ENCODE measurements around the gene HEATR1.
A peak's percentile ranks its signal among the peaks of the same experiment; 100 is the strongest.
"Not testable (repeated sequence)": the region's sequence is repeated elsewhere in the genome, so short reads cannot be mapped to it uniquely, and the experiment has no call there.

The HEATR1 gene

GRCh38 chr1:236608930-236609726 is 4.8 kb upstream of the HEATR1 start:
- Mint-ChIP-seq H3K27me3 (peaks cover 13% of the 10 kb centered on the region), H3K4me3 (no peak overlapping the region), H3K9me3 (peaks cover 4% of the 10 kb centered on the region), H3K27ac (no peak overlapping the region), H3K4me1 (peaks cover 5% of the 10 kb centered on the region), H3K36me3 (peaks cover 3% of the 10 kb centered on the region)
- ATAC-seq (ENCODE audit: low read depth): no peak
- DNase-seq (ENCODE audit: low spot score in 2 of 2): no peak

GRCh38 chr1:236607597-236607996 is 3.3 kb upstream of the HEATR1 start:
- H3K4me1 Mint-ChIP-seq: peaks cover 10% of the 10 kb centered on the region
- H3K36me3 Mint-ChIP-seq; ATAC-seq (ENCODE audit: low read depth); H3K27ac Mint-ChIP-seq; DNase-seq (ENCODE audit: low spot score in 2 of 2); H3K9me3 Mint-ChIP-seq; H3K4me3 Mint-ChIP-seq: not testable (repeated sequence)
- peaks cover 13% of the 10 kb centered on the region for H3K27me3 Mint-ChIP-seq

GRCh38 chr1:236604905-236605806 is 840 bp upstream of the HEATR1 start:
- H3K4me1 Mint-ChIP-seq: peaks cover 10% of the 10 kb centered on the region
- no peak for DNase-seq (ENCODE audit: low spot score in 2 of 2)
- peaks cover 2% of the 10 kb centered on the region for H3K36me3 Mint-ChIP-seq
- peaks cover 5% of the 10 kb centered on the region for H3K27me3 Mint-ChIP-seq
- H3K9me3 Mint-ChIP-seq: no peaks in the 10 kb centered on the region
- H3K27ac Mint-ChIP-seq: peak overlapping the region; percentile 76
- H3K4me3 Mint-ChIP-seq: peak overlapping the region; percentile 97
- ATAC-seq (ENCODE audit: low read depth): no peak

GRCh38 chr1:236602171-236602570 is 2.1 kb downstream of the HEATR1 start:
- DNase-seq (ENCODE audit: low spot score in 2 of 2) (no peak), ATAC-seq (ENCODE audit: low read depth) (no peak)
- Mint-ChIP-seq H3K36me3 (peaks cover 9% of the 10 kb centered on the region), H3K4me1 (peaks cover 14% of the 10 kb centered on the region), H3K27me3 (peaks cover 2% of the 10 kb centered on the region), H3K9me3 (no peaks in the 10 kb centered on the region), H3K4me3 (no peak overlapping the region), H3K27ac (no peak overlapping the region)

GRCh38 chr1:236590553-236591150 is 13.7 kb downstream of the HEATR1 start:
- H3K4me1 Mint-ChIP-seq: no peaks in the 10 kb centered on the region
- ATAC-seq (ENCODE audit: low read depth): no peak
- H3K27ac Mint-ChIP-seq: no peak overlapping the region
- H3K9me3 Mint-ChIP-seq: no peaks in the 10 kb centered on the region
- H3K36me3 Mint-ChIP-seq: peaks cover 19% of the 10 kb centered on the region
- no peak overlapping the region for H3K4me3 Mint-ChIP-seq
- DNase-seq (ENCODE audit: low spot score in 2 of 2): no peak
- no peaks in the 10 kb centered on the region for H3K27me3 Mint-ChIP-seq

GRCh38 chr1:236589531-236589930 is 14.8 kb downstream of the HEATR1 start:
- no peaks in the 10 kb centered on the region for H3K4me1 Mint-ChIP-seq
- no peak overlapping the region for H3K4me3 Mint-ChIP-seq
- no peaks in the 10 kb centered on the region for H3K9me3 Mint-ChIP-seq
- no peak for ATAC-seq (ENCODE audit: low read depth)
- no peak for DNase-seq (ENCODE audit: low spot score in 2 of 2)
- no peaks in the 10 kb centered on the region for H3K27me3 Mint-ChIP-seq
- no peak overlapping the region for H3K27ac Mint-ChIP-seq
- peaks cover 23% of the 10 kb centered on the region for H3K36me3 Mint-ChIP-seq

GRCh38 chr1:236581528-236581927 is 22.8 kb downstream of the HEATR1 start:
- no peaks in the 10 kb centered on the region for H3K4me1 Mint-ChIP-seq
- no peak overlapping the region for H3K4me3 Mint-ChIP-seq
- H3K27ac Mint-ChIP-seq: no peak overlapping the region
- peaks cover 31% of the 10 kb centered on the region for H3K36me3 Mint-ChIP-seq
- H3K9me3 Mint-ChIP-seq: no peaks in the 10 kb centered on the region
- ATAC-seq (ENCODE audit: low read depth) (no peak), DNase-seq (ENCODE audit: low spot score in 2 of 2) (no peak)
- no peaks in the 10 kb centered on the region for H3K27me3 Mint-ChIP-seq

- ATAC-seq (ENCODE audit: low read depth); H3K4me3 Mint-ChIP-seq; H3K27me3 Mint-ChIP-seq; H3K27ac Mint-ChIP-seq; H3K9me3 Mint-ChIP-seq; DNase-seq (ENCODE audit: low spot score in 2 of 2); H3K4me1 Mint-ChIP-seq: not testable (repeated sequence)
- peaks cover 38% of the 10 kb centered on the region for H3K36me3 Mint-ChIP-seq
These were observed 23.9 kb downstream of the HEATR1 start for GRCh38 chr1:236580404-236580803.

GRCh38 chr1:236578661-236579060 is 25.7 kb downstream of the HEATR1 start:
- peaks cover 39% of the 10 kb centered on the region for H3K36me3 Mint-ChIP-seq
- no peak overlapping the region for H3K27ac Mint-ChIP-seq
- ATAC-seq (ENCODE audit: low read depth): no peak
- no peaks in the 10 kb centered on the region for H3K27me3 Mint-ChIP-seq
- no peaks in the 10 kb centered on the region for H3K4me1 Mint-ChIP-seq
- no peaks in the 10 kb centered on the region for H3K9me3 Mint-ChIP-seq
- H3K4me3 Mint-ChIP-seq: no peak overlapping the region
- DNase-seq (ENCODE audit: low spot score in 2 of 2): no peak

- not testable (repeated sequence) for DNase-seq (ENCODE audit: low spot score in 2 of 2); H3K27me3 Mint-ChIP-seq; H3K9me3 Mint-ChIP-seq; H3K27ac Mint-ChIP-seq; H3K4me3 Mint-ChIP-seq; H3K4me1 Mint-ChIP-seq; ATAC-seq (ENCODE audit: low read depth)
- peaks cover 42% of the 10 kb centered on the region for H3K36me3 Mint-ChIP-seq
These were observed 27.3 kb downstream of the HEATR1 start for GRCh38 chr1:236577041-236577440.

- H3K4me3 Mint-ChIP-seq: no peak overlapping the region
- H3K9me3 Mint-ChIP-seq: no peaks in the 10 kb centered on the region
- H3K4me1 Mint-ChIP-seq: no peaks in the 10 kb centered on the region
- DNase-seq (ENCODE audit: low spot score in 2 of 2) (no peak), ATAC-seq (ENCODE audit: low read depth) (no peak)
- peaks cover 49% of the 10 kb centered on the region for H3K36me3 Mint-ChIP-seq
- H3K27ac Mint-ChIP-seq: no peak overlapping the region
- H3K27me3 Mint-ChIP-seq: no peaks in the 10 kb centered on the region
These were observed 28.3 kb downstream of the HEATR1 start for GRCh38 chr1:236576004-236576403.

- peaks cover 49% of the 10 kb centered on the region for H3K36me3 Mint-ChIP-seq
- H3K4me1 Mint-ChIP-seq: no peaks in the 10 kb centered on the region
- no peaks in the 10 kb centered on the region for H3K27me3 Mint-ChIP-seq
- ATAC-seq (ENCODE audit: low read depth) (no peak), DNase-seq (ENCODE audit: low spot score in 2 of 2) (no peak)
- H3K4me3 Mint-ChIP-seq: no peak overlapping the region
- no peak overlapping the region for H3K27ac Mint-ChIP-seq
- no peaks in the 10 kb centered on the region for H3K9me3 Mint-ChIP-seq
These were observed 28.8 kb downstream of the HEATR1 start for GRCh38 chr1:236575523-236575922.

- no peak overlapping the region for H3K27ac Mint-ChIP-seq
These were observed 35.9 kb downstream of the HEATR1 start for GRCh38 chr1:236568285-236568894.

GRCh38 chr1:236565530-236565929 is 38.8 kb downstream of the HEATR1 start:
- peaks cover 47% of the 10 kb centered on the region for H3K36me3 Mint-ChIP-seq
- no peaks in the 10 kb centered on the region for H3K9me3 Mint-ChIP-seq
- no peak for DNase-seq (ENCODE audit: low spot score in 2 of 2)

More at GRCh38 chr1:236568285-236568894, 35.9 kb downstream of the HEATR1 start:
- Mint-ChIP-seq H3K36me3 (peaks cover 56% of the 10 kb centered on the region), H3K27me3 (no peaks in the 10 kb centered on the region), H3K4me1 (no peaks in the 10 kb centered on the region), H3K4me3 (no peak overlapping the region), H3K9me3 (no peaks in the 10 kb centered on the region)
- no peak for ATAC-seq (ENCODE audit: low read depth)
- no peak for DNase-seq (ENCODE audit: low spot score in 2 of 2)

More at GRCh38 chr1:236565530-236565929, 38.8 kb downstream of the HEATR1 start:
- H3K4me1 Mint-ChIP-seq: no peaks in the 10 kb centered on the region
- no peak for ATAC-seq (ENCODE audit: low read depth)
- H3K27ac Mint-ChIP-seq: no peak overlapping the region
- no peak overlapping the region for H3K4me3 Mint-ChIP-seq
- no peaks in the 10 kb centered on the region for H3K27me3 Mint-ChIP-seq
